Osteoblast (primary cell): ENCODE results near the gene CCDC180. TPM values are rescaled to one million over a fixed set of nuclear protein-coding genes. Genes with fewer than 3 reads are reported as not detected.

Experiments used
- DNase-seq: peaks from one replicate; pipeline ENCODE4 v3.0.0; 2011; ENCODE audit warnings: low spot score, mixed read lengths; ENCODE audit not compliant: insufficient read length; ENCODE audit errors: missing footprints
- H2AFZ ChIP-seq: 2 replicates; pipeline ENCODE4 v1.6.0; 2011; ENCODE audit warnings: mild to moderate bottlenecking, low read length
- H3K27ac ChIP-seq: 2 replicates; pipeline ENCODE4 v1.5.1; 2011; ENCODE audit warnings: mild to moderate bottlenecking, low read depth, low read length, moderate library complexity
- H3K27me3 ChIP-seq: 2 replicates; pipeline ENCODE4 v1.6.0; 2012; ENCODE audit warnings: mild to moderate bottlenecking, control low read depth, inconsistent platforms, low read length, moderate library complexity; ENCODE audit not compliant: insufficient read depth
- H3K36me3 ChIP-seq: 2 replicates; pipeline ENCODE4 v1.5.1; 2011; ENCODE audit warnings: mild to moderate bottlenecking, low read length, control low read depth, moderate library complexity; ENCODE audit not compliant: insufficient read depth
- H3K4me1 ChIP-seq: 2 replicates; pipeline ENCODE4 v1.5.1; 2011; ENCODE audit warnings: mild to moderate bottlenecking, low read length, control low read depth, moderate library complexity; ENCODE audit not compliant: insufficient read depth
- H3K4me2 ChIP-seq: 2 replicates; pipeline ENCODE4 v1.6.0; 2011; ENCODE audit warnings: mild to moderate bottlenecking, low read length; ENCODE audit not compliant: insufficient read depth
- H3K4me3 ChIP-seq: fragments of 200-600 bp; sonication (generic); 3 replicates; pipeline ENCODE4 v1.5.1; 2012; ENCODE audit warnings: mild to moderate bottlenecking, low read length, inconsistent platforms; ENCODE audit not compliant: insufficient read depth
- H3K79me2 ChIP-seq: 2 replicates; pipeline ENCODE4 v1.6.0; 2012; ENCODE audit warnings: mild to moderate bottlenecking, low read length, control low read depth, inconsistent platforms; ENCODE audit not compliant: insufficient read depth
- H3K9me3 ChIP-seq: 2 replicates; pipeline ENCODE4 v1.5.1; 2011; ENCODE audit warnings: low read depth, low read length, control low read depth
- H4K20me1 ChIP-seq: 2 replicates; pipeline ENCODE4 v1.6.0; 2012; ENCODE audit warnings: mild to moderate bottlenecking, low read length, control low read depth; ENCODE audit not compliant: insufficient read depth
- CTCF ChIP-seq: IDR thresholded peaks from 2 replicates; pipeline ENCODE4 v1.5.1; 2011; ENCODE audit warnings: mild to moderate bottlenecking, low read depth, low read length, moderate library complexity; ENCODE audit errors: extremely low read depth
- total RNA-seq: library from RNA; depleted of rRNA; stranded (reverse); fragments of >200 nt; gene quantifications from 2 replicates; pipeline ENCODE4 v1.2.3, GENCODE V29; 2012

CCDC180 gene
- total RNA-seq, 1 donor = 4.7 TPM

GRCh38 chr9:97304586-97304985 lies 2.9 kb upstream of the CCDC180 start:
- Histone ChIP-seq H3K4me1 (peaks cover 17% of the 10 kb centered on the region), H3K4me2 (no peak overlapping the region), H4K20me1 (no peaks in the 10 kb centered on the region), H3K27me3 (no peaks in the 10 kb centered on the region), H3K4me3 (no peak overlapping the region), H3K79me2 (no peaks in the 10 kb centered on the region), H3K36me3 (peaks cover 2% of the 10 kb centered on the region), H3K9me3 (no peaks in the 10 kb centered on the region), H3K27ac (no peak overlapping the region), H2AFZ (no peak overlapping the region)
- DNase-seq = no peak
- TF ChIP-seq CTCF = no peak

- Histone ChIP-seq H3K9me3 (no peaks in the 10 kb centered on the region), H4K20me1 (no peaks in the 10 kb centered on the region), H3K27me3 (no peaks in the 10 kb centered on the region), H3K4me1 (peaks cover 17% of the 10 kb centered on the region), H3K4me3 (no peak overlapping the region), H3K27ac (no peak overlapping the region), H2AFZ (no peak overlapping the region), H3K4me2 (no peak overlapping the region), H3K36me3 (peaks cover 3% of the 10 kb centered on the region), H3K79me2 (no peaks in the 10 kb centered on the region)
- TF ChIP-seq CTCF = no peak
- no peak for DNase-seq
Observed at GRCh38 chr9:97305501-97306298, 1.8 kb upstream of the CCDC180 start.

DNA sequence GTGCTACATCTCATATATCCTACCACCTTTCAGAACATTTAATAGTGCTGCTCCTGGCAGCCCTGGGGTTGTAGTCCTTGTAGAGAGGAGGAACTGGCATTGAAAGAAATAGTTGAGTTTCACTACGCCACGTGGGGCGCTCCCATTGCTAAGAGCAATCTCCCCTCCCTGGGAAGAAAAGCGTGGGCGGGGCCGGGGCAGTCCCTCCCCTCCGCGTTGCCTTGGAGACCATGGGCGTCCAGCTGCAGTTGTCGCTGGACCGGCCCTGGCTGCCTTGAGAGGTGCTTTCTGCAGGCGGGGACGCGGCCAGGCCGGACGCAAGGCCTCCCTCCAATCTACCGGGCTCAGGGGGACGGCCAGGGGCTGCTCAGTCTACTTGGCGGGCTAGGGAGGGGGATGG lies 368 bp upstream of the CCDC180 start:
- Histone ChIP-seq H2AFZ (peak overlapping the region; percentile 75), H3K4me2 (peak overlapping the region; percentile 97), H3K9me3 (no peaks in the 10 kb centered on the region), H3K27me3 (no peaks in the 10 kb centered on the region), H3K27ac (peak overlapping the region; percentile 48), H3K36me3 (peaks cover 3% of the 10 kb centered on the region), H4K20me1 (no peaks in the 10 kb centered on the region), H3K79me2 (no peaks in the 10 kb centered on the region), H3K4me1 (peaks cover 17% of the 10 kb centered on the region), H3K4me3 (peak overlapping the region; percentile 73)
- DNase-seq = peak; percentile 86
- TF ChIP-seq CTCF = peak; percentile 8

DNA sequence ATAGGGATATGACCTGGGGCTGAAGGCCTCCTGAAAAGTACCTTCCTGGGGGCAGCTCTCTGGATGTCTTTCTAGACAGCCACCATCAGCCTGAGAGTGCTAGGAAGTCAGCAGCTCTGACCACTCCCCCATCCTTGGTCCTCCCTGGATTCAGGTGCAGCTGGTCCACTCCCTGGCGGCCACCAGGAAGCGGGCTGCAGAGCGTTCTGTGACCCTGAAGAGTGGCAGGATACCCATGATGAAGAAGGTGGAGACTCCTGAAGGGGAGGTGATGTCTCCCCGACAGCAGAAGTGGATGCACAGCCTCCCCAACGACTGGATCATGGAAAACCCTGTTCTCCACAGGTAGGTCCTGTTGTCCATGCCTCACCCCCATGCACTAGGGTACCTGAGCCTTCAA lies 1.8 kb downstream of the CCDC180 start:
- Histone ChIP-seq H4K20me1 (no peaks in the 10 kb centered on the region), H3K4me3 (no peak overlapping the region), H3K9me3 (no peaks in the 10 kb centered on the region), H3K36me3 (peaks cover 3% of the 10 kb centered on the region), H3K27me3 (no peaks in the 10 kb centered on the region), H2AFZ (no peak overlapping the region), H3K79me2 (no peaks in the 10 kb centered on the region), H3K27ac (no peak overlapping the region), H3K4me1 (peaks cover 17% of the 10 kb centered on the region), H3K4me2 (no peak overlapping the region)
- no peak for TF ChIP-seq CTCF
- DNase-seq = no peak
